Measurements from ENCODE around the gene PLK3. TPM values are rescaled to one million over a fixed set of nuclear protein-coding genes. Genes with fewer than 3 reads are reported as not detected.
"Not testable (repeated sequence)": the region's sequence is repeated elsewhere in the genome, so short reads cannot be mapped to it uniquely, and the experiment has no call there.

PLK3 gene
- total RNA-seq, 1 donor from 2014 or later = 57.1 TPM

DNA sequence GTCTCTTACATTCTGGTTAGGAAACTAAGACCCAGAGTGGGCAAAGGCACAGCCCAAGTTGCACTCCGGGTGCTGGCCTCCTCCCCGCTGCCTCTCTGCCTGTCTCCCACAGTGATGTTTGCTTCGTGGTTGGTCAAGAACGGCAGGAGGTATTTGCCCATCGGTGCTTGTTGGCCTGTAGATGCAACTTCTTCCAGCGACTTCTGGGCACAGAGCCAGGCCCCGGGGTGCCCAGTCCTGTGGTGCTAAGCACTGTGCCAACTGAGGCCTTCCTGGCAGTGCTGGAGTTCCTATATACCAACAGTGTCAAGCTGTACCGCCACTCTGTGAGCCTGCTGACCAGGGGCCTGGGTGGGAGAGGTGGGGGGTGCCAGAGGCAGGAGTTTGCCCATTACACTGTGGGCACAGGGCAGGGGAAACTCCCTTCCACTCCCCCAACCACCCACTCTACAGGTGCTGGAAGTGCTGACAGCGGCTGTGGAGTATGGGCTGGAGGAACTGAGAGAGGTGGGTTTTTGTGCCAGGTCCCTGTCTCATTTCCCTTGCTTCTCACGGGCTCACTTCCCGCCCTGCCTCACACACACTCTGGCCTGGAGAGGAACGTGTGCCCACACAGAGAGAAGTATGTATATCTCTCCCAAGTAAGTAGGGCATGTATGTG is 10.1 kb downstream of the PLK3 start:
- DNase-seq (ENCODE audit: extremely low spot score, unreplicated experiment) = peak; percentile 97
- peak overlapping the region; percentile 100 for H3K27ac Mint-ChIP-seq (ENCODE audit: unreplicated experiment)
- TF ChIP-seq, protein P1, sequence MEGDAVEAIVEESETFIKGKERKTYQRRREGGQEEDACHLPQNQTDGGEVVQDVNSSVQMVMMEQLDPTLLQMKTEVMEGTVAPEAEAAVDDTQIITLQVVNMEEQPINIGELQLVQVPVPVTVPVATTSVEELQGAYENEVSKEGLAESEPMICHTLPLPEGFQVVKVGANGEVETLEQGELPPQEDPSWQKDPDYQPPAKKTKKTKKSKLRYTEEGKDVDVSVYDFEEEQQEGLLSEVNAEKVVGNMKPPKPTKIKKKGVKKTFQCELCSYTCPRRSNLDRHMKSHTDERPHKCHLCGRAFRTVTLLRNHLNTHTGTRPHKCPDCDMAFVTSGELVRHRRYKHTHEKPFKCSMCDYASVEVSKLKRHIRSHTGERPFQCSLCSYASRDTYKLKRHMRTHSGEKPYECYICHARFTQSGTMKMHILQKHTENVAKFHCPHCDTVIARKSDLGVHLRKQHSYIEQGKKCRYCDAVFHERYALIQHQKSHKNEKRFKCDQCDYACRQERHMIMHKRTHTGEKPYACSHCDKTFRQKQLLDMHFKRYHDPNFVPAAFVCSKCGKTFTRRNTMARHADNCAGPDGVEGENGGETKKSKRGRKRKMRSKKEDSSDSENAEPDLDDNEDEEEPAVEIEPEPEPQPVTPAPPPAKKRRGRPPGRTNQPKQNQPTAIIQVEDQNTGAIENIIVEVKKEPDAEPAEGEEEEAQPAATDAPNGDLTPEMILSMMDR (IDR thresholded peaks at IDR 0.05) = no peak

DNA sequence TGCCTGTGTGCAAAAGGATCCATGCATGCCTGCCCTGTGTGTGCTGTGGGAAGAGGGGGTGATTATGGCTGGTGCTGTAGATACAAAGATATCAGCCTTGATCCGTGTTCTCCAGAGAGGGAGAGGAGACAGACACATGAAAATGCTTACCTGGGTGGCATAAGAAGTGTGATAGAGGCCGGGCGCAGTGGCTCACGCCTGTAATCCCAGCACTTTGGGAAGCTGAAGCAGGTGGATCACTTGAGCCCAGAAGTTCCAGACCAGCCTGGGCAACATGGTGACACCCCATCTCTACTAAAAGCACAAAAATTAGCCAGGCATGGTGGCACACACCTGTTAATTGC is 10.6 kb downstream of the PLK3 start:
- H3K9me3 Mint-ChIP-seq (ENCODE audit: unreplicated experiment); H3K27me3 Mint-ChIP-seq (ENCODE audit: unreplicated experiment); DNase-seq (ENCODE audit: extremely low spot score, unreplicated experiment): not testable (repeated sequence)
- peak overlapping the region; percentile 35 for H3K4me3 Mint-ChIP-seq (ENCODE audit: unreplicated experiment)
- H3K36me3 Mint-ChIP-seq (ENCODE audit: unreplicated experiment) = peaks cover 15% of the 10 kb centered on the region
- H3K4me1 Mint-ChIP-seq (ENCODE audit: unreplicated experiment) = peaks cover 75% of the 10 kb centered on the region
- H3K27ac Mint-ChIP-seq (ENCODE audit: unreplicated experiment) = peak overlapping the region; percentile 100

More for the DNA sequence above, 10.1 kb downstream of the PLK3 start:
- H3K4me1 Mint-ChIP-seq (ENCODE audit: unreplicated experiment) = peaks cover 77% of the 10 kb centered on the region
- peak overlapping the region; percentile 71 for H3K4me3 Mint-ChIP-seq (ENCODE audit: unreplicated experiment)
- H3K27me3 Mint-ChIP-seq (ENCODE audit: unreplicated experiment) = no peaks in the 10 kb centered on the region
- peaks cover 11% of the 10 kb centered on the region for H3K36me3 Mint-ChIP-seq (ENCODE audit: unreplicated experiment)
- no peaks in the 10 kb centered on the region for H3K9me3 Mint-ChIP-seq (ENCODE audit: unreplicated experiment)

DNA sequence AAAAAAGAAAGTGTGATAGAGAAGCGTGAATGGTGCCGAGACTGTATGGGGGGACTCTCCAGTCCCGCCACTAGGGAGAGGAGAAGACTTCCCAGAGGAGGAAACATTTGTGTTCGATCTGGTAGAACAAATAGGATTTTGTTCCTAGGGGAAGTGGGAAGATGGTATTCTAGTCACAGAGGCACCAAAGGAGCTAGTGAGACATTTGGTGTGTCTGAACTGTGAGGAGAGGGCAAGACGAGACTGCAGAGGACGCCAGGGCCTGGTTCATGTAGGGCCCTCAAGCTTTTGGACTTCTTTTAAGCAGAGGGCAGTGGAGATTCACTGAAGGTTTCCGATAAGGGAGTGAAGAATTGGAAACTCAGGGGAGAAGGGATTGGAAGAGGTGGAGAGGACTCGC is 11.1 kb downstream of the PLK3 start:
- H3K4me1 Mint-ChIP-seq (ENCODE audit: unreplicated experiment) = peaks cover 75% of the 10 kb centered on the region
- DNase-seq (ENCODE audit: extremely low spot score, unreplicated experiment) = no peak
- H3K4me3 Mint-ChIP-seq (ENCODE audit: unreplicated experiment) = peak overlapping the region; percentile 44
- H3K9me3 Mint-ChIP-seq (ENCODE audit: unreplicated experiment) = no peaks in the 10 kb centered on the region
- peaks cover 16% of the 10 kb centered on the region for H3K36me3 Mint-ChIP-seq (ENCODE audit: unreplicated experiment)
- H3K27ac Mint-ChIP-seq (ENCODE audit: unreplicated experiment) = peak overlapping the region; percentile 100
- TF ChIP-seq, protein P1 (IDR thresholded peaks at IDR 0.05) = no peak
- H3K27me3 Mint-ChIP-seq (ENCODE audit: unreplicated experiment) = no peaks in the 10 kb centered on the region

DNA sequence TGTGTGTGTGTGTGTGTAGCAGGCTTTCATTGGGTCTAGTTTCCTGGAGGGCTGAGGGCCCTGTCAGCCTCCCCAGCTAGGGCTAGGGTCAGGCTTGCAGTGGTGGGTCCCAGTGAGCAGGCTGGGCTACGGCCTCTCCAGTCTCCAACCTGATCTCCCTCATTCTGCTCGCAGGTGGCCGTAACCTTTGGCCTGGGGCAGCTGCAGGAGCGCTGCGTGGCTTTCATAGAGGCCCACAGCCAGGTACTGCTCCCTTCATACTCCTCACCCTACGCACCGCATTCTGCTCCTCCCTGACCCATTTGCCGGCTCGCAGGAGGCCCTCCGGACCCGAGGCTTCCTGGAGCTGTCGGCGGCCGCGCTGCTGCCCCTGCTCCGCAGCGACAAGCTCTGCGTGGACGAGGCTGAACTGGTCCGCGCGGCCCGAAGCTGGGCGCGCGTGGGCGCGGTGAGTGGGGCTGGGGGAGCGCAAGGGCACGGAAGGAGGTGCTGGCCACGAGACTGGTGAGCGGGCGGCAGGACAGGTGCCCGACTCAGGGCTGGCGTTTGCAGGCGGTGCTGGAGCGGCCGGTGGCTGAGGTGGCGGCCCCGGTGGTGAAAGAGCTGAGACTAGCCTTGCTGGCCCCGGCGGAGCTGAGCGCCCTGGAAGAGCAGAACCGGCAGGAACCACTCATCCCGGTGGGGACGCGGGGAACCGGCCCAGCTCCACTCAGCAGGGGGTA is 12.8 kb downstream of the PLK3 start:
- H3K27me3 Mint-ChIP-seq (ENCODE audit: unreplicated experiment) = no peaks in the 10 kb centered on the region
- H3K4me3 Mint-ChIP-seq (ENCODE audit: unreplicated experiment) = no peak overlapping the region
- DNase-seq (ENCODE audit: extremely low spot score, unreplicated experiment) = no peak
- peaks cover 13% of the 10 kb centered on the region for H3K36me3 Mint-ChIP-seq (ENCODE audit: unreplicated experiment)
- no peaks in the 10 kb centered on the region for H3K9me3 Mint-ChIP-seq (ENCODE audit: unreplicated experiment)
- TF ChIP-seq, protein P1 (IDR thresholded peaks at IDR 0.05) = no peak
- peaks cover 67% of the 10 kb centered on the region for H3K4me1 Mint-ChIP-seq (ENCODE audit: unreplicated experiment)
- no peak overlapping the region for H3K27ac Mint-ChIP-seq (ENCODE audit: unreplicated experiment)

DNA sequence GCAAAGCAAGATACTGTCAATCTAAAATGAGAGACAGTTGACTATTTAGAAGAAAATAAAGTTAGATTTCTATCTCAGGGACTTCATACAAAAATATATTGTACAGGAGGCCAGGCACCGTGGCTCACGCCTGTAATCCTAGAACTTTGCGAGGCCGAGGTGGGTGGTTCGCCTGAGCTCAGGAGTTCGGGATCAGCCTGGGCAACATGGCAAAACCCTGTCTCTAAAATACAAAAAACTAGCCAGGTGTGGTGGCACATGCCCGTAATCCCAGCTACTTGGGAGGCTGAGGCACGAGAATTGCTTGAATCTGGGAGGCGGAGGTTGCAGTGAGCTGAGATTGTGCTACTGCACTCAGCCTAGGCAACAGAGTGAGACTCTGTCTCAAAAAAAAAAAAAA is 15.7 kb downstream of the PLK3 start:
- peaks cover 60% of the 10 kb centered on the region for H3K4me1 Mint-ChIP-seq (ENCODE audit: unreplicated experiment)
- not testable (repeated sequence) for H3K27ac Mint-ChIP-seq (ENCODE audit: unreplicated experiment)

DNA sequence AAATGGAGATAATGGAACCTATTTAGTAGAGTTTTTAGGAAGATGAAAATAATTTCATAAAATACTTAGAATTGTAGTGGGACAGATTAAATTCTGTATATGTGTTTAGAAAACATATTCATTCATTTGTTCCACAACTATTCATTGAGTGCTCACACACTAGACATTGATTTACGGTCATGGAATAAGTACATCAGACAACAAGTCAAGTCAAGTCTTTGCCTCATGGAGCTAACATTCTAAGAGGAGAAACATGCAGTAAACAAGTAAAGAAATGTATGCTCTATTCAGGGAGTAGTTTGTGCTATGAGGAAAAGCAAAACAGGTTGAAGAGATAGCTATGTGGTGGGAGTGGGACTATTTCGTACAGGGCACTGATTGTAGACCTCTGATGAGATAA is 17.1 kb downstream of the PLK3 start:
- Mint-ChIP-seq H3K27me3 (ENCODE audit: unreplicated experiment) (no peaks in the 10 kb centered on the region), H3K4me3 (ENCODE audit: unreplicated experiment) (no peak overlapping the region), H3K36me3 (ENCODE audit: unreplicated experiment) (peaks cover 14% of the 10 kb centered on the region), H3K9me3 (ENCODE audit: unreplicated experiment) (no peaks in the 10 kb centered on the region), H3K4me1 (ENCODE audit: unreplicated experiment) (peaks cover 46% of the 10 kb centered on the region), H3K27ac (ENCODE audit: unreplicated experiment) (no peak overlapping the region)
- TF ChIP-seq, protein P1 (IDR thresholded peaks at IDR 0.05) = no peak
- DNase-seq (ENCODE audit: extremely low spot score, unreplicated experiment) = no peak

More for the DNA sequence above, 15.7 kb downstream of the PLK3 start:
- not testable (repeated sequence) for H3K27me3 Mint-ChIP-seq (ENCODE audit: unreplicated experiment); H3K4me3 Mint-ChIP-seq (ENCODE audit: unreplicated experiment); DNase-seq (ENCODE audit: extremely low spot score, unreplicated experiment); H3K9me3 Mint-ChIP-seq (ENCODE audit: unreplicated experiment)
- H3K36me3 Mint-ChIP-seq (ENCODE audit: unreplicated experiment) = peaks cover 15% of the 10 kb centered on the region

Data from osteocyte (in vitro differentiated cells).